ENCODE data around the gene RNF10.

GRCh38 chr12:120528861-120529525 is 5.2 kb upstream of the RNF10 start, which contains the start of gene COQ5:
- TF ChIP-seq CTCF (IDR thresholded peaks at IDR 0.05 in 4 of 5, conservative IDR thresholded peaks at IDR 0.05 in 1 of 5) (peak in 1 of 5 experiments; percentile 11), POLR2A (IDR thresholded peaks at IDR 0.05) (peak; percentile 27 to 47)

All from gastrocnemius medialis (tissue), 4 donors.